ENCODE results near the gene EVL. TPM values are rescaled to one million over a fixed set of nuclear protein-coding genes. Genes with fewer than 3 reads are reported as not detected.
"Not testable (repeated sequence)": the region's sequence is repeated elsewhere in the genome, so short reads cannot be mapped to it uniquely, and the experiment has no call there.

EVL gene
- total RNA-seq, 1 donor from 2014 or later, result 45.7 TPM

DNA sequence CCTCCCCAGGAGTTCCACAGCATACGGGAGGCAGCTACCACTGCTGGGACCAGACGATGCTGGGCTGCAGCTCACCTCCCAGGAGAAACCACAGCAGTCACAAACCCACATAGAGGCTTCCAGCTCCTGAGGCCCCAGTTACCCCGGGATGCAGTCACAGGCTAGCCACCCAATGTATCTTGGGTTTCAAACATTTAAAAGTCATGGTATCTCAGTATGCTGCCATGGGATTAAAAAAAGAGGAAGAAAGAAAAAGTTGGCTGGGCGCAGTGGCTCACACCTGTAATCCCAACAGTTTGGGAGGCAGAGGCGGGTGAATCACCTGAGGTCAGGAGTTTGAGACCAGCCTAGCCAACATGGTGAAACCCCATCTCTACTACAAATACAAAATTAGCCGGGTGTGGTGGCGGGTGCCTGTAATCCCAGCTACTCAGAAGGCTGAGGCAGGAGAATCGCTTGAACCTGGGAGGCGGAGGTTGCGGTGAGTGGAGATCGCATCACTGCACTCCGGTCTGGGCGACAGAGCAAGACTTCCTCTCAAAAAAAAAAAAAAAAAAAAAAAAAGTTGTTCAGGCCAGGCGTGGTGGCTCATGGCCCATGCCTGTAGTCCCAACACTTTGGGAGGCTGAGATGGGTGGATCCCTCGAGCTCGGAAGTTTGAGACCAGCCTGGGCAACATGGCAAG, 92.5 kb downstream of the EVL start:
- DNase-seq (ENCODE audit: extremely low read depth, low read depth, low spot score), result not testable (repeated sequence)

DNA sequence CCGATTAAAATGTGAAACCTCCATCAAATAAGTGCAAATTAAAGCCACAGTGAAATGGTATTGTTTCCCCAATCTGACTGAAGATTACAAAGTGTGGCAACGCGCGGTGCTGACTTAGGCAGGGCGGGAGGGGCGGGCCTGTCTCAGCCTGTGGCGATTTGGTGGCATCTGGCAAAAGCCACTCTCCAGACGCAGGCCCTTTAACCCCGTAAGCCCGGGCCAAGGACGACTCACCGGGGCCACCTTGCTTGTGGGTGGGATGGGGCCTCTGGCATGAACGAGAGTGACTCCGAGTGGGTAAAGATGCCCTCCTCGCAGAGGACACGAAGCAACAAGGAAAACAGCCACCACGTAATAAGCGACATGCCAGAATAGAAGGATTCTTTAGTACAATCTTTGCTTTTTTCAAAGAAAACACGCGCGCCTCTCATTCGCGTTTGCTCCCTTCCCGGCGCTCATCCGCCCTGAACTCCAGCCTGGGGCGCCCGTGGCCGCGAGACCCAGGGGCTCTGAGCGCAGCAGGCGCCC, 93.4 kb downstream of the EVL start:
- DNase-seq (ENCODE audit: extremely low read depth, low read depth, low spot score), result no peak

DNA sequence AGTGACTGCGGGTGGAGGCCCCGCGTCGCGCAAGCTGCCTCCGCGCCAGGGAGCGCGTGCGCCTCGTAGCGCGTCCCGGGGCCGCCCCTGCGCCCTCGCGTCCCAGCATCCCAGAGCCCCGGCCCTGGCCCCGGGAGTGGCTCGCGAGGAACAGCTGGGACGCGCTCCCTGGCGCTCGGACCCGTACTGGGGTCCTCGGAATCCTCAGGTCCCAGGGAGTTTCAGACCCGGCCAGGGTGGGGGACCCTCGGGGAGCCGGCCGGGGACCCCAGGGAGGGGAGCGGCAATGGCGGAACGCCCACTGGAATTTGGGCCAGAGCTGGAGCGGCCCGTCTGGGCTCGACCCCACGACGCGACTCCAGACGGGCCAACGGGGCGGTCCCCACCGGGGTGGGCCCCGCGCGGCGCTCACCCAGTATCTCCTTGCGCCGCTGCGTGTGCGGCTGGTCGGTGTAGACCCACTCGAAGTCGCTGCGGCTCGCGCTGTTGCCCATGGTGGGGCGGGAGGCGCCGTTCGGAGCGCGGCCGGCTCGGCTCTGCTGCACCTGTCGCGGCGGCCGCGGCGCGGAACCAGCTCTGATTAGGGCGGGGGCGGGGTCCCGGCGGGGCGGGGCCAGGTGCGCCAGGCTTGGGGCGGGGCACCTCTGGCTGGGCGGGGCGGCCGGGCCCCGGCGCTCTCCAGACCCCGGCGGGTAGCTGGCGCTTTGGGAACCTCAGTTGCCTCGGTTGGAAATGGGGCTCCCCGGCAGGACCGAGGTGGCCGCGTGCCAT, 94.1 kb downstream of the EVL start, which contains the start of gene DEGS2:
Gene DEGS2, minus strand, starts transcription at position 552 of the 771 bp plus-strand sequence. Its CDS starts 58 bp downstream, at position 494.
- no peak for DNase-seq (ENCODE audit: extremely low read depth, low read depth, low spot score)

GRCh38 chr14:100159865-100160533, 94.8 kb downstream of the EVL start:
- no peak for DNase-seq (ENCODE audit: extremely low read depth, low read depth, low spot score)

DNA sequence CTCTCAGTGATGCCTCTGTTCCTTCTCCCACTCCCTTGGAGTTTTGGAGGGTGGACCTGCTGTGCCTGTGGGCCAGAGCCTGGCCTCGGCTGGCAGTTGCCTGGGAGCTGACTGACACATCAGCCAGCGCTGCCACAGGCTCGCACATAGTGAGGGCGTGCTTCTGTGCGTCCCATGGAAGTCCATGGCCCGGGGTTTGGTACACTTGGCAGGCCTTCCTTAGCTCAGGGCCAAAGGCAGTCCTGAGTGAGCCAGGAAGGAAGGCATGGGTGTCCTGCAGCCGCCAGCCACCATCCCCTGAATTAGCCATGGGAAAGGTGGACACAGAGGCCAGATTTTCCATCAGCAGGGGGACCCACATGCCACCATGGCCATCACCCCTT, 95.3 kb downstream of the EVL start:
- DNase-seq (ENCODE audit: extremely low read depth, low read depth, low spot score), result no peak

DNA sequence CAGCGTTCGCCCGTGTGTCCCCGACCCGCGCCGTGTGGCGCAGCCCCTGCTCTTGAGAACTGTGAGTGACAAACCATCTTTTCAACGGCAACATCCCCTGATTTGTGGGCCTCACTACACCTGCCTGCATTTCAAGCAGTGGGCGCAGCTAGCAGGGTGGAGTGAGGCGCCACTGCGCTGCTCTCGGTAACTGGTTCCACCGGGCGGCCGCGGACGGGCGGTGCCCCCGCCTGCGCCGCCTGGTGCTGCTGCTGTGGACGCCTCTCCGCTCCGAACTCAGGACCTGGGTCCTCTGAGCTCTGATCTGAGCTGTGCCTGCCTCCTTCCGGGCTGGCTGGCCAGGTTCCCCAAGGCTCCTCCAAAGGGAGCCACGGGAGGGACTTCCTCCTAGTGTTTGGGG, 100.2 kb downstream of the EVL start:
- DNase-seq (ENCODE audit: extremely low read depth, low read depth, low spot score), result no peak

GRCh38 chr14:100165831-100166440, 100.7 kb downstream of the EVL start:
- DNase-seq (ENCODE audit: extremely low read depth, low read depth, low spot score), result no peak

- DNase-seq (ENCODE audit: extremely low read depth, low read depth, low spot score), result no peak
These were observed 103.3 kb downstream of the EVL start for GRCh38 chr14:100168506-100168905.

DNA sequence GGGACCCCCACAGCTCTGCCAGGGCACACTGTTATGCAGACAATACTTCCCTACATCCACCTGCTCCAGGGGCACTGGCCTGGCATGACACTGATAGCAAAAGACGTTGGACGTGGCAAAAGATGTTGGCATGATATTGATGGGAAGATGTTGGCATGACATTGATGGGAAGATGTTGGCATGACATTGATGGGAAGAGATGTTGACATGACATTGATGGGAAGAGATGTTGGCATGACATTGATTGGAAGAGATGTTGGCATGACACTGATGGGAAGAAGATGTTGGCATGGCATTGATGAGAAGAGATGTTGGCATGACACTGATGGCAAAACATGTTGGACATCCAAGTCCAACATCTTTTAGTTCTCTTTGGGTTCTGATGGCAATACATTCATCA, 105.7 kb downstream of the EVL start:
- no peak for DNase-seq (ENCODE audit: extremely low read depth, low read depth, low spot score)

DNA sequence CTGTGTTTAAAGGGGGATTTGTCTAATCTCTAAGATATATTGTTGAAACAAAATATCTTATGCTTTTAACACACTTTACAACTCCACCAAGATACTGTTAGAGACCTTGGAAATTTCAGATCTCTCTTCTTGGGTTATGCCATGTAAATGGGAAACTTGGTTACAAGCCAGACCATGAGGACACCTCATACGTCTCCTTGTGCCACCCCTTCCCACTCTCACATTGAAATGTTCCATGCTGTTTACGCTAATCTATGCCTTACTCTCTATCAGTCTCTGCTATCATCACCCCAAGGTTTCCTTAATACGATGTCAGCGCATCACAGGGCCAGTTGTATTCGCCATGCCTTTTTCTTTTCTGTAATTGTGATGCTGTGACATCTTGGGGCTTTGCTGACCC, 107.6 kb downstream of the EVL start:
- no peak for DNase-seq (ENCODE audit: extremely low read depth, low read depth, low spot score)

- no peak for DNase-seq (ENCODE audit: extremely low read depth, low read depth, low spot score)
These were observed 108.1 kb downstream of the EVL start for GRCh38 chr14:100173353-100173752.

- no peak for DNase-seq (ENCODE audit: extremely low read depth, low read depth, low spot score)
These were observed 111.6 kb downstream of the EVL start for GRCh38 chr14:100176811-100177327.

- no peak for DNase-seq (ENCODE audit: extremely low read depth, low read depth, low spot score)
These were observed 113.5 kb downstream of the EVL start for GRCh38 chr14:100178691-100179090.

DNA sequence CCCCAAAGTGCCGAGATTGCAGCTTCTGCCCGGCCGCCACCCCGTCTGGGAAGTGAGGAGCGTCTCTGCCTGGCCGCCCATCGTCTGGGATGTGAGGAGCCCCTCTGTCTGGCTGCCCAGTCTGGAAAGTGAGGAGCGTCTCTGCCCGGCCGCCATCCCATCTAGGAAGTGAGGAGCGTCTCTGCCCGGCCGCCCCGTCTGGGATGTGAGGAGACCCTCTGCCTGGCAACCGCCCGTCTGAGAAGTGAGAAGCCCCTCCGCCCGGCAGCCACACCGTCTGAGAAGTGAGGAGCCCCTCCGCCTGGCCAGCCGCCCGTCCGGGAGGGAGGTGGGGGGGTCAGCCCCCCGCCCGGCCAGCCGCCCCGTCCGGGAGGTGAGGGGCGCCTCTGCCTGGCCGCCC, 115.4 kb downstream of the EVL start:
- not testable (repeated sequence) for DNase-seq (ENCODE audit: extremely low read depth, low read depth, low spot score)

DNA sequence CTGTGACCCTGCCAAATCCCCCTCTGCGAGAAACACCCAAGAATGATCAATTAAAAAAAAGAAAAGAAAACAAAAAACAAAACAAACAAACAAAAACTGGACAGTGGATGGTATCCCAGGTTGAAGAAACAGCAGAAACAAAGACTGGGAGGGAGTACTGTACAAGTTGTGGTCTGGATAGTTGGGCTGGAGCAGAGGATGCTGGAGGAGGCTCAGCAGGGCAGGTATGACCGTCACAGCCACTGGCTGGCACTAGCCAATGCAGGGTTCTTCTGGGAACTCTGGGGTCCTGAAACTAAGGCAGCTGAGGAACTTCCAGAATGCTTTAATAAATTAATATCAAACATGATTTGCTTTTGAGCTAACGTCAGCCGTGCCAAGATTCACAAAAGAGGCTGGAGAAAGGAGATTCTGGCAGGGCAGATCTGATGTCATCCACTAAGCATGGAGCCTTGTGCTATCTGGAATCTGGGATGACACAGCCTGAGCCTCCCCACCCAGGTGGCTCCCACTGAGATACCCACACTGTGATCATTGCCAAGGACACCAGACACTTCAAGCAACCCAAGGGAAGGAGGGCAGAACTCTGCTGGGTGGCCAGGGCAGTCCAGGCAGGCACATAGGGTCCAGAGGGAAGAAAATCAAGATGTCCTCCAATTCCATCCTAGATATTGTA, 116.8 kb downstream of the EVL start:
- not testable (repeated sequence) for DNase-seq (ENCODE audit: extremely low read depth, low read depth, low spot score)

DNA sequence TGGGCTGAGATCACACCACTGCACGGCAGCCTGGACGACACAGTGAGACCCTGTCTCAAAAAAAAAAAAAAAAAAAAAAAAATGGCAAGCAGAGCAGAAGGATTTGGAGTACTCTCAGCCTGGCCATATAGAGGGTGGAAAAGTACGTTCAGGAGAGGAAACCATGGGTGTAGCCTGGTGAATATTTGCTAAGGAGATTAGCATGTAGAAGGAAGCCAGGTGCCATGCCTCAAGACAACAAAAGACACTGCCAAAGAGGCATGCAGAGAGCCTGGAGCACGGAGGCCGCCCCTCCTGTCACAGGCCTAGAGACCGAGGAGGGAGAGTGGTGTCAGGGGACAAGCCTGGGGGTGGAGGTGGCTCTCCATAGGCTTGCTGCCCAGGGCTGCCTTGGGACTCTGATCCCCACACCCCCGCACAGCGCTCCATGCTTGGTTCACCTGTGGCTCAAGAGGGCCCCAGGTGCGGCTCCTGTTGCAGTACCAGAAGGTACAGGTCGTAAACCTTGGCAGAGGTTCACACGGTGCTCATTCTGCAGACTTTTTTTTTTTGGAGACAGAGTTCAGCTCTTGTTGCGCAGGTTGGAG, 122.1 kb downstream of the EVL start:
- no peak for DNase-seq (ENCODE audit: extremely low read depth, low read depth, low spot score)

GRCh38 chr14:100188392-100189030, 123.3 kb downstream of the EVL start:
- no peak for DNase-seq (ENCODE audit: extremely low read depth, low read depth, low spot score)

DNA sequence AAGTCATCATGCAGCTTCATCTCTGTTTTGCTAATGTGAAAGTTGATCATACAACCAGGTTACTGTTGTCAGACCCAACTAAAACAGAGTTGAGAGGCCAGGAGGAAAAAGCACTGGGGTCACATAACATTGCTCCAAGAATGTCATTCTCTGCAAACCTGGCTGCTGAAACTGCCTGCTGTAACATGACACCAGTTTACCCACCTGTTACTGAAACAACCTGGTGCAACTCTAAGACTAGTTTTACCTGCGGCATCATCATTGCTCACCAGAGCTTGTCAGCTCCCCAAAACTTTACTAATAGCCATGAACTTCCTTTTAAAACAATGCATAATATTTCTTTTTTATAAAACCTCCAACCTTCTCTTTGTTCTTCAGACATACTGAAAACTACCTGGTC, 124.9 kb downstream of the EVL start:
- DNase-seq (ENCODE audit: extremely low read depth, low read depth, low spot score), result no peak

GRCh38 chr14:100191584-100192249, 126.5 kb downstream of the EVL start:
- no peak for DNase-seq (ENCODE audit: extremely low read depth, low read depth, low spot score)
